ENCODE results near the gene GPT2. TPM values are rescaled to one million over a fixed set of nuclear protein-coding genes. Genes with fewer than 3 reads are reported as not detected.

GPT2 gene
- total RNA-seq, 4 donors from 2014 or later: 5.5 to 19.2 (median 13.2) TPM

GRCh38 chr16:46972429-46973206 lies 88.5 kb downstream of the GPT2 start:
- Histone ChIP-seq H3K27me3 (no peaks in the 10 kb centered on the region), H3K4me1 (peaks cover 13 to 28% of the 10 kb centered on the region in 2 donors), H3K4me3 (replicated peaks in 1 of 3) (peak overlapping the region; percentile 51 to 79 (median 65)), H3K9me3 (no peaks in the 10 kb centered on the region), H3K27ac (peak overlapping the region; percentile 89 to 95 (median 91)), H3K36me3 (peaks cover 13 to 15% of the 10 kb centered on the region in 2 donors)
- 1 to 5% methylated on average over 15 to 28 of the region's 48 CpGs for WGBS, 2 donors
- DNase-seq: peak; percentile 43
- TF ChIP-seq POLR2A (IDR thresholded peaks at IDR 0.05) (peak in 1 of 2 donors; percentile 2), CTCF (IDR thresholded peaks at IDR 0.05) (no peak)
- intact Hi-C loops (cut with DNase I): no loop called here

- H3K27ac ChIP-seq: peak within 1 kb of the TSS; percentile 89 to 95 (median 91)
- TF ChIP-seq POLR2A (IDR thresholded peaks at IDR 0.05): peak; percentile 60 to 95
- TF ChIP-seq CTCF (IDR thresholded peaks at IDR 0.05): no peak
- H3K9me3 ChIP-seq: no peaks in the 10 kb centered on the region
- H3K4me1 ChIP-seq: peaks cover 13 to 28% of the 10 kb centered on the region in 2 donors
- H3K36me3 ChIP-seq: peaks cover 5 to 7% of the 10 kb centered on the region in 2 donors
- intact Hi-C loops (cut with DNase I): no loop called here
- H3K27me3 ChIP-seq: no peaks in the 10 kb centered on the region
- 1% methylated on average over 30 to 43 of the region's 86 CpGs for WGBS, 2 donors
- peak within 1 kb of the TSS; percentile 51 to 79 (median 65) for H3K4me3 ChIP-seq (replicated peaks in 1 of 3)
- DNase-seq: peak; percentile 91
These were observed 89.2 kb downstream of the GPT2 start, which contains the start of gene DNAJA2 for GRCh38 chr16:46973207-46973995. TSS of gene DNAJA2 (minus strand) at chr16:46973674. CDS start at chr16:46973572, 102 bp downstream.

- peaks cover 0 to 3% of the 10 kb centered on the region in 2 donors for H3K36me3 ChIP-seq
- no peaks in the 10 kb centered on the region for H3K9me3 ChIP-seq
- H3K27ac ChIP-seq: peak overlapping the region; percentile 89 to 95 (median 91)
- intact Hi-C loops (cut with DNase I): no loop called here
- H3K27me3 ChIP-seq: no peaks in the 10 kb centered on the region
- TF ChIP-seq CTCF (IDR thresholded peaks at IDR 0.05): no peak
- TF ChIP-seq POLR2A (IDR thresholded peaks at IDR 0.05): no peak
- no peak for DNase-seq
- WGBS, 2 donors: 6% methylated on average over 14 of the region's 14 CpGs
- peaks cover 13 to 28% of the 10 kb centered on the region in 2 donors for H3K4me1 ChIP-seq
- H3K4me3 ChIP-seq (replicated peaks in 1 of 3): peak overlapping the region; percentile 51 to 79 (median 65)
These were observed 89.8 kb downstream of the GPT2 start for GRCh38 chr16:46973996-46974324.

- 76 to 80% methylated on average over 6 of the region's 6 CpGs for WGBS, 2 donors
- Histone ChIP-seq H3K9me3 (no peaks in the 10 kb centered on the region), H3K36me3 (no peaks in the 10 kb centered on the region), H3K27ac (peak overlapping the region; percentile 89 to 95 (median 91)), H3K4me1 (peaks cover 11 to 25% of the 10 kb centered on the region in 2 donors), H3K27me3 (no peaks in the 10 kb centered on the region), H3K4me3 (replicated peaks in 1 of 3) (peak overlapping the region in 2 of 3 donors; percentile 65 to 79)
- TF ChIP-seq CTCF (IDR thresholded peaks at IDR 0.05) (no peak), POLR2A (IDR thresholded peaks at IDR 0.05) (no peak)
- intact Hi-C loops (cut with DNase I): no loop called here
- DNase-seq: no peak
These were observed 90.2 kb downstream of the GPT2 start for GRCh38 chr16:46974352-46974751.
